Measurements from ENCODE around the gene MACROD2. TPM values are rescaled to one million over a fixed set of nuclear protein-coding genes. Genes with fewer than 3 reads are reported as not detected.

MACROD2 gene
- total RNA-seq, 6 experiments from 2014 or later = 0.05 to 0.57 (median 0.11) TPM; not detected in 1

DNA sequence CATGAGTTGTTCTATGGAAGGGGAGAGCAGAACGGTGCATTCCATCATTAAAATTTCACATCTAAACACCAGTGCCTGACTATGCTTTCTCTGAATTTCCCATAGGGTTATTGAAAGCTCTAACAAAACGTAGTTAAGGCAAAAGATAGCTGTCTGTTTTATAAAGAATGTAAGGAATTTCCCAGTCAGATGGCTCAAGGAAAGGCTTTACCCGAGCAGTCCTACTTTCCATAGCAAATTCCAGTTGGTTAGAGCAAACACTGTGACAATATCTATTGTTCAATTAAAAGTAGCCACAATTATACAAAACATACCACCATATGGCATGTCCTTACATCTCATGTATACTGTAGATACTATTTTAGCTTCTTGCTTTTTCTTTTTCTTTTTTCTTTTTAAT is 1401.6 kb downstream of the MACROD2 start:
- H3K4me1 Mint-ChIP-seq (ENCODE audit: low read depth) = no peaks in the 10 kb centered on the region
- DNase-seq = no peak
- TF ChIP-seq, protein P1, sequence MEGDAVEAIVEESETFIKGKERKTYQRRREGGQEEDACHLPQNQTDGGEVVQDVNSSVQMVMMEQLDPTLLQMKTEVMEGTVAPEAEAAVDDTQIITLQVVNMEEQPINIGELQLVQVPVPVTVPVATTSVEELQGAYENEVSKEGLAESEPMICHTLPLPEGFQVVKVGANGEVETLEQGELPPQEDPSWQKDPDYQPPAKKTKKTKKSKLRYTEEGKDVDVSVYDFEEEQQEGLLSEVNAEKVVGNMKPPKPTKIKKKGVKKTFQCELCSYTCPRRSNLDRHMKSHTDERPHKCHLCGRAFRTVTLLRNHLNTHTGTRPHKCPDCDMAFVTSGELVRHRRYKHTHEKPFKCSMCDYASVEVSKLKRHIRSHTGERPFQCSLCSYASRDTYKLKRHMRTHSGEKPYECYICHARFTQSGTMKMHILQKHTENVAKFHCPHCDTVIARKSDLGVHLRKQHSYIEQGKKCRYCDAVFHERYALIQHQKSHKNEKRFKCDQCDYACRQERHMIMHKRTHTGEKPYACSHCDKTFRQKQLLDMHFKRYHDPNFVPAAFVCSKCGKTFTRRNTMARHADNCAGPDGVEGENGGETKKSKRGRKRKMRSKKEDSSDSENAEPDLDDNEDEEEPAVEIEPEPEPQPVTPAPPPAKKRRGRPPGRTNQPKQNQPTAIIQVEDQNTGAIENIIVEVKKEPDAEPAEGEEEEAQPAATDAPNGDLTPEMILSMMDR (IDR thresholded peaks at IDR 0.05) = no peak
- no peaks in the 10 kb centered on the region; the same call in 1 of the 2 replicates for H3K27me3 Mint-ChIP-seq (ENCODE audit: insufficient read depth)
- peaks cover 8% of the 10 kb centered on the region; the same call in 1 of the 2 replicates for H3K36me3 Mint-ChIP-seq (ENCODE audit: low read depth)
- H3K9me3 Mint-ChIP-seq = peaks cover 41% of the 10 kb centered on the region
- no peak overlapping the region for H3K27ac Mint-ChIP-seq
- no peak overlapping the region for H3K4me3 Mint-ChIP-seq

DNA sequence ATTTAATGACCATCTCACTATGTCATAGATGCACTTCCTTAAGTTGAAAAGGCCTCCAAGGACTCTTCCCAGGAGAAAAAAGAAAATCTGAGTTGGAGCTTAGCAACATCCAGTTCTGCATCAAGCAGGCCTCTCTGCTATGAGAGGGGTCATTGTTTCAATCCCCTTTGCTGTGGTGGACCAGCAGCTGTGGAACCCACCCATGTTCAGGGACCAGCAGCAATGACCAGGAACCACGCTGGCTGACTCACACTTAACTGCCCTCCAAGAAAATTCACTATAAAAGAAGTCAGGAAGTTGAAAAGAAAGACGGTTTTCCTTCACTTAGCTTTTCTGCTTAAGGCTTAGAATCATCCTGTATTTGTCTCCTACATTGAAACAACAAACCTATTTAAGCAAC is 1404.5 kb downstream of the MACROD2 start:
- TF ChIP-seq, protein P1 (IDR thresholded peaks at IDR 0.05) = no peak
- Mint-ChIP-seq H3K36me3 (ENCODE audit: low read depth) (no peaks in the 10 kb centered on the region), H3K27me3 (ENCODE audit: insufficient read depth) (no peaks in the 10 kb centered on the region), H3K4me1 (ENCODE audit: low read depth) (no peaks in the 10 kb centered on the region), H3K9me3 (peaks cover 33% of the 10 kb centered on the region), H3K27ac (no peak overlapping the region), H3K4me3 (no peak overlapping the region)
- no peak for DNase-seq

DNA sequence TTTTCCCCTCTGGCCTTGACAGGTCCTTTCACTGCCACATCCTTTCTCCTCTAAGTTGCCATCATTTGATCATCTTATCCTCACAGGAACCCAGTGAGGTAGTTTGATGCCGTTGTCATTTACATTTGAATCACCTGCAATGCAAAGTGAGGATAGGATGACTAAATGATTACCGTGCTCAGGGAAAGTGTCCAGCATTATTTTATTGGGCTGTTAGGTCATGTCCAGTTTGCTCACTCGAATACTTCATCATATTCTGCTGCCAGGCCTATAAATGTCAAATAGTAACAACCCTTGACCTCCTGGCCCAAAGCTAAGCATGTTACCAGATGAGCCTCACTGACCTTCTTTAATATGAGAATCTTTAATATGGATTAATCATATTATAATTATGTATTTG is 1410.8 kb downstream of the MACROD2 start:
- no peak overlapping the region for H3K27ac Mint-ChIP-seq
- TF ChIP-seq, protein P1 (IDR thresholded peaks at IDR 0.05) = no peak
- H3K4me3 Mint-ChIP-seq = no peak overlapping the region
- no peak for DNase-seq
- H3K4me1 Mint-ChIP-seq (ENCODE audit: low read depth) = no peaks in the 10 kb centered on the region
- H3K27me3 Mint-ChIP-seq (ENCODE audit: insufficient read depth) = no peaks in the 10 kb centered on the region
- no peaks in the 10 kb centered on the region for H3K36me3 Mint-ChIP-seq (ENCODE audit: low read depth)
- peaks cover 26% of the 10 kb centered on the region for H3K9me3 Mint-ChIP-seq

DNA sequence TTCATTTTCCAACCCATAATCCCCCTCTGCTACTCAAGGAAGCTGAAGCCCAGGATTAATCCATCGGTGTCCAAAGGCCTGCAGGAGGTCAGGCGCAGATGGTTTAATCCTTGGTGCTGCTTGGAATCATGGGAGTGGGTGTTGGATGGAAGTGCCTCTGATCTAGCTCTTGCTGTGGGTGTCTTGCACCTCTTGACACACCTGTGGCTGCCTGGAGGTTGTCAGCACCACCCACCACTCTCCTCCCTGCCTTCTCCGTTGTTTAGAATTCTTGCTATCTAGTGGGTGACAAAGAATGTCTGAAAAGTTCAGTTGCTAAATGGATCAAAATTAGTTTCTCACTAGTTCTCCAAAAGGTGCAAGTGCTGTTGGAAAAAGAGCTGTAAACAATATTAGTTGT is 1416.5 kb downstream of the MACROD2 start:
- Mint-ChIP-seq H3K4me1 (ENCODE audit: low read depth) (no peaks in the 10 kb centered on the region), H3K36me3 (ENCODE audit: low read depth) (peaks cover 4% of the 10 kb centered on the region), H3K27ac (no peak overlapping the region), H3K27me3 (ENCODE audit: insufficient read depth) (no peaks in the 10 kb centered on the region), H3K4me3 (no peak overlapping the region), H3K9me3 (peaks cover 35% of the 10 kb centered on the region)
- no peak for DNase-seq
- TF ChIP-seq, protein P1 (IDR thresholded peaks at IDR 0.05) = no peak

DNA sequence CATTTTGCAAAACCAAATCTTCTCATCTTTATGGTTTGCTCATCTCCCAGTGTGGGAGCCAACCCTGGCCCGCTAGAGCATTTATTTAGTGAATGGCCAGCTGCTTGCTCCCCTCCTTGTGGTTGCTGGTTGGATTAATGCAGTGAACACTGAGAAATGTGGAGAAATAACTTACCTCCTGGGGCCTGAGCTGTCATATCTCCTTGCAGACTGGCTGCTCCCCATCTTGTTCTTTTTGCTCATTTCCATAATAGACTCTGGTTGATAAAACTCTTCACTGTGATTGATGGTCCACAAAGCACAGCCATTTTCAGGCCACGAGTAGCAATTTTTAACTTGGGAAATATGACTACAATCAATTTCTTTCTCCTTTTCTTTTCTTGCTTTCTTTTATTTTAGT is 1420.6 kb downstream of the MACROD2 start:
- DNase-seq = no peak
- Mint-ChIP-seq H3K36me3 (ENCODE audit: low read depth) (peaks cover 4% of the 10 kb centered on the region), H3K4me3 (no peak overlapping the region), H3K27me3 (ENCODE audit: insufficient read depth) (no peaks in the 10 kb centered on the region), H3K4me1 (ENCODE audit: low read depth) (no peaks in the 10 kb centered on the region), H3K27ac (no peak overlapping the region), H3K9me3 (peaks cover 49% of the 10 kb centered on the region)
- TF ChIP-seq, protein P1 (IDR thresholded peaks at IDR 0.05) = no peak

DNA sequence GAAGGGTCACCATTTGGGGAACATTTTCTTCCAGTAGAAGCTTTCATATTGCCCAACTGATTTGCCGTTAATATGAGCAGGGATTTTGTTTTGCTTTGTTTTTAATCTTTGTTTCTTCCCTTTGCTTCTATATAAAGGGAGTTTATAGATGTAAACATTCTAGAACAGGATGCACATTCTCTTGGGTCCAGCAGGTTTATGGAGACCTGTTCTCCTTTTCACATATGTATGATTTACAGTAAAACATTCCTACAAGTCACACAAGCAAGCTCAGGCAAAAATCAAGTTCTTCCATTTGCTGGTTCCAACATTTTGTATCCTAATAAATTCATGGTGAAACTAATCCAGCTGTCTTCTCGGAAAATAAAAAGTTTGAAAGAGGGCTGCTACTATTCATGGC is 1424.5 kb downstream of the MACROD2 start:
- Mint-ChIP-seq H3K27ac (no peak overlapping the region), H3K36me3 (ENCODE audit: low read depth) (no peaks in the 10 kb centered on the region; the same call in 1 of the 2 replicates), H3K4me1 (ENCODE audit: low read depth) (no peaks in the 10 kb centered on the region), H3K27me3 (ENCODE audit: insufficient read depth) (no peaks in the 10 kb centered on the region), H3K4me3 (no peak overlapping the region), H3K9me3 (peaks cover 54% of the 10 kb centered on the region)
- DNase-seq = no peak
- TF ChIP-seq, protein P1 (IDR thresholded peaks at IDR 0.05) = no peak
